Spleen (tissue), 11 donors: ENCODE results near the gene VCX. TPM values are rescaled to one million over a fixed set of nuclear protein-coding genes. Genes with fewer than 3 reads are reported as not detected.

Source experiments
- DNase-seq: peaks from one replicate; pipeline ENCODE4 v3.0.0-alpha.2; 2020
- H3K27ac ChIP-seq, 8 donors: fragments of 200-600 bp; sonication (generic) in 7 of 8; 1 replicate in 4 of 8; 2 replicates in 4 of 8; pipeline versions ENCODE4 v1.5.0 to v1.8.0; 2016 to 2021; ENCODE audit warnings: inconsistent platforms in 4 of 8, mild to moderate bottlenecking in 4 of 8, moderate library complexity in 1 of 8
- H3K27me3 ChIP-seq, 7 donors: fragments of 200-600 bp; sonication (generic) in 6 of 7; replicated peaks in 1 of 7; 1 replicate in 4 of 7; 2 replicates in 3 of 7; pipeline versions ENCODE4 v1.5.0 to v1.8.0; 2016 to 2021; ENCODE audit warnings: inconsistent platforms in 3 of 7, mild to moderate bottlenecking in 1 of 7
- H3K36me3 ChIP-seq, 6 donors: fragments of 200-600 bp; sonication (generic) in 5 of 6; 1 replicate in 4 of 6; 2 replicates in 2 of 6; pipeline versions ENCODE4 v1.5.0 to v1.8.0; 2016 to 2021; ENCODE audit warnings: inconsistent platforms in 2 of 6
- H3K4me1 ChIP-seq, 6 donors: fragments of 200-600 bp; sonication (generic) in 5 of 6; 1 replicate in 3 of 6; 2 replicates in 3 of 6; pipeline versions ENCODE4 v1.5.0 to v1.8.0; 2016 to 2021; ENCODE audit warnings: inconsistent platforms in 3 of 6
- H3K4me3 ChIP-seq, 8 donors: fragments of 200-600 bp; sonication (generic) in 7 of 8; 1 replicate in 4 of 8; 2 replicates in 4 of 8; pipeline versions ENCODE4 v1.5.0 to v1.8.0; 2016 to 2021; ENCODE audit warnings: inconsistent platforms in 4 of 8, mild to moderate bottlenecking in 4 of 8, moderate library complexity in 2 of 8
- H3K9me3 ChIP-seq, 8 donors: fragments of 200-600 bp; sonication (generic) in 7 of 8; 1 replicate in 4 of 8; 2 replicates in 4 of 8; pipeline versions ENCODE4 v1.5.0 to v1.8.0; 2016 to 2021; ENCODE audit warnings: inconsistent platforms in 4 of 8
- POLR2A ChIP-seq, 3 donors: fragments of 450-650 bp; IDR thresholded peaks; one replicate each; pipeline ENCODE4 v1.5.1; 2017; ENCODE audit warnings: antibody characterized with exemption in 3 of 3, mild to moderate bottlenecking in 1 of 3
- POLR2AphosphoS5 ChIP-seq, 3 donors: sonication (generic); formaldehyde crosslinking; IDR thresholded peaks; one replicate each; pipeline ENCODE4 v1.5.1; 2017; ENCODE audit warnings: antibody characterized with exemption in 3 of 3
- WGBS, 5 donors: extraction: QIAGEN DNeasy Blood & Tissue Kit in 3 of 5; methylation state at CpG; one replicate each; pipeline versions ENCODE4 v1.1.5 to v1.1.7; 2013 to 2018; 5-methylcytosine and 5-hydroxymethylcytosine counted together
- intact Hi-C: fragments of 100-400 bp; cut with DNase I; formaldehyde crosslinking; loops from one replicate; pipeline ENCODE4 v1.15.0; 2023; ENCODE audit warnings: low total_unique reads
- polyA plus RNA-seq, 3 donors: library from polyadenylated mRNA; stranded (reverse); fragments of 200-250 nt; gene quantifications; one replicate each; pipeline ENCODE4 v1.2.1, GENCODE V29; 2013
- total RNA-seq, 7 donors: library from RNA; depleted of rRNA in 3 of 7; stranded (reverse); fragments of >200 nt in 3 of 7; fragmentation: NEBNext Ultra II Directional in 4 of 7; extraction: Animal tissue kit (Norgen Biotek cat#: 25700) in 4 of 7; gene quantifications; one replicate each; pipeline versions ENCODE4 v1.1.0 to v1.2.1, GENCODE V29; 2016 to 2021
- TF ChIP-seq, protein P1 (sequence below), 11 experiments: fragments of 200-600 bp in 7 of 11; fragments of 450-650 bp in 4 of 11; sonication (generic) in 4 of 11; IDR thresholded peaks in 8 of 11; conservative IDR thresholded peaks in 3 of 11; 1 replicate in 7 of 11; 2 replicates in 4 of 11; pipeline versions ENCODE4 v1.4.0 to v1.8.0; 2016 to 2021; ENCODE audit warnings: antibody characterized with exemption in 11 of 11, inconsistent platforms in 4 of 11, mild to moderate bottlenecking in 1 of 11
- donor health status: healthy with polysubstance abuse.
- donor health status: DM: no; HTN: no; CAD: no; lungs with moderate emphysema.
- donor health status: DM: no; HTN: no; CAD: no.
- donor health status: Bipolar disorder and iron deficiency.
- donor health status: healthy.
- donor health status: DM: no; HTN: no; CAD: no.
- donor health status: DM: yes; HTN: yes; CAD: no.

Gene VCX
- total and polyA plus RNA-seq, 10 donors: 0.17 TPM; not detected in 9

DNA sequence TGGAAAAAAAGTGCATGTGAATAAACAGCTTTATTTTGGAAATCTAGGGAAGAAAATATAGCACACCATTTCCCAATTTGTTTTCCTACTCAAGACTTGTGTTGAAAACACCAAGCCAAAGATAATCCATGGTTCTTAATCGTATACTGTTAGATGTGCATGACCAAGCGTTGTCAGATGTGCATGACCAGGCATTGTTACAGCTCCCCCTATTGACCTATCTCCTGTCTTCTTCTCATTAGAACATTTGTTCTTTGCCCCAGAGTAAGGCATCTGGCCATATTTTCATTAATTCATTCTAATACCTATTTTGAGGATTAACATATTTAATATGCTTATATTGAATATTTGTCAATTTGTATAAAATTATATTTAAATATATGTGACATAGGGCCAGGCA lies 14.4 kb upstream of the VCX start:
- intact Hi-C loops: no loop called here
- H3K4me3 ChIP-seq: no peak overlapping the region
- 33 to 60% (median 51%) methylated on average over 2 of the region's 2 CpGs for WGBS, 5 donors

DNA sequence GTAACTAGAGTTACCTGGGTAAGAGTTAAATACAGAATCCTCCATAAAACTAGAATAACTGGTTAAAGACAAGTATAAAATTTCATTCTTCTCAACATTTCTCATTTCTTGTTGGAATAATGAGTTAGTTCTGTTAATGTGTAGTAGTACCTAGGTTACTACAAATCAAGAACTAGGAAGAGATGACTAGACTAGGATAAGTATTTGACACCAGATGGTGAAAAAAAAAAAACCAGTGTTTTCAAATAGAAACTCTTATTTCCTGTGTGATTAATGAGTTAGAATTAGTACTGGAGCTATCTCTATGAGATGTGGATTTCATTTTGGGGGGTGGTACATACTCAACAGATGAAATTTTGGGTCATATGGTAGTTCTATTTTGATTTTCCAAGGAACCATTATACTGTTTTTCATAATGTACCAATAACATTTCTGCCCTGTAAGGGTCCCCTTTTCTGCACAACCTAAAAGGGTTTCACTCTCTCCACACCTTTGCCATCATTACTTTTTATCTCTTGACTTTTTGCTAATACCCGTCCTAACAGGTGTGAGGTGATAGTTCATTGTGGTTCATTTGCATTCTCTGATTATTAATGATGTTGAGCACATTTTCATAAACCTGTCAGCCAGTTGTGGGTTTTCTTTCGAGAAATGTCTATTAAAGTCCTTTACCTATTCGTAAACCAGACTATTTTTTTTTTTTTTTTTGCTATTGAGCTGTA lies 1.7 kb upstream of the VCX start:
- DNase-seq: no peak
- 71 to 91% (median 75%) methylated on average over 3 of the region's 3 CpGs for WGBS, 5 donors
- H3K36me3 ChIP-seq: no peaks in the 10 kb centered on the region
- H3K27me3 ChIP-seq: no peaks in the 10 kb centered on the region
- H3K9me3 ChIP-seq: no peaks in the 10 kb centered on the region
- intact Hi-C loops: no loop called here
- H3K4me1 ChIP-seq: no peaks in the 10 kb centered on the region
- TF ChIP-seq POLR2A (IDR thresholded peaks at IDR 0.05): no peak
- TF ChIP-seq POLR2AphosphoS5 (IDR thresholded peaks at IDR 0.05): no peak
- TF ChIP-seq, protein P1, sequence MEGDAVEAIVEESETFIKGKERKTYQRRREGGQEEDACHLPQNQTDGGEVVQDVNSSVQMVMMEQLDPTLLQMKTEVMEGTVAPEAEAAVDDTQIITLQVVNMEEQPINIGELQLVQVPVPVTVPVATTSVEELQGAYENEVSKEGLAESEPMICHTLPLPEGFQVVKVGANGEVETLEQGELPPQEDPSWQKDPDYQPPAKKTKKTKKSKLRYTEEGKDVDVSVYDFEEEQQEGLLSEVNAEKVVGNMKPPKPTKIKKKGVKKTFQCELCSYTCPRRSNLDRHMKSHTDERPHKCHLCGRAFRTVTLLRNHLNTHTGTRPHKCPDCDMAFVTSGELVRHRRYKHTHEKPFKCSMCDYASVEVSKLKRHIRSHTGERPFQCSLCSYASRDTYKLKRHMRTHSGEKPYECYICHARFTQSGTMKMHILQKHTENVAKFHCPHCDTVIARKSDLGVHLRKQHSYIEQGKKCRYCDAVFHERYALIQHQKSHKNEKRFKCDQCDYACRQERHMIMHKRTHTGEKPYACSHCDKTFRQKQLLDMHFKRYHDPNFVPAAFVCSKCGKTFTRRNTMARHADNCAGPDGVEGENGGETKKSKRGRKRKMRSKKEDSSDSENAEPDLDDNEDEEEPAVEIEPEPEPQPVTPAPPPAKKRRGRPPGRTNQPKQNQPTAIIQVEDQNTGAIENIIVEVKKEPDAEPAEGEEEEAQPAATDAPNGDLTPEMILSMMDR (IDR thresholded peaks at IDR 0.05 in 8 of 11, conservative IDR thresholded peaks at IDR 0.05 in 3 of 11): no peak
- H3K4me3 ChIP-seq: no peak overlapping the region
- H3K27ac ChIP-seq: no peak overlapping the region

More for the DNA sequence above, 14.4 kb upstream of the VCX start:
- Histone ChIP-seq H3K27ac (no peak overlapping the region), H3K9me3 (no peaks in the 10 kb centered on the region), H3K4me1 (no peaks in the 10 kb centered on the region), H3K36me3 (no peaks in the 10 kb centered on the region), H3K27me3 (peaks cover 0 to 6% (median 0%) of the 10 kb centered on the region in 7 donors)
- DNase-seq: no peak
- no peak for TF ChIP-seq POLR2AphosphoS5 (IDR thresholded peaks at IDR 0.05)
- no peak for TF ChIP-seq POLR2A (IDR thresholded peaks at IDR 0.05)
- TF ChIP-seq, protein P1 (IDR thresholded peaks at IDR 0.05 in 8 of 11, conservative IDR thresholded peaks at IDR 0.05 in 3 of 11): no peak

DNA sequence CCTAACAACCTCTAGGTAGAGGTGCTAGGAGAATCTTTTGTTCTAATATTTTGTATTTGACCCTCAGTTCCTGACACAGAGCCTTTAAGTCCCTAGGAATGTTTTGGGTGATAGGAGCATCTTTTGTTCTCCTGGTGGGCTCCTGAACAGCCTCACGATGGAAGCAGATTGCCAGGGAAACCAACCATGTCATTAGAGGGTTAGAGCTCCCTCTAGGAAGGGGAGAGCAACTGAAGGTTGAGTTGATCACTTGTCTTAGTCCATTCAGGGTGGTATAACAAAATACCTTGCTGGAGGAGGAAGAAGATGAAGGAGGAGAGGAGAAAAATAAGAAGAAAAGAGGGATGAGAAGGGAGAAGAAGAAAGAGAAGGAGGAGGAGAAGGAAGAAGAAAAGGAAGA lies 9.2 kb downstream of the VCX start:
- H3K4me1 ChIP-seq: no peaks in the 10 kb centered on the region
- no peaks in the 10 kb centered on the region for H3K9me3 ChIP-seq
- no peaks in the 10 kb centered on the region for H3K36me3 ChIP-seq
- no peaks in the 10 kb centered on the region for H3K27me3 ChIP-seq
- H3K4me3 ChIP-seq: no peak overlapping the region
- no peak overlapping the region for H3K27ac ChIP-seq
- intact Hi-C loops: no loop called here
- no peak for DNase-seq
- WGBS, 5 donors: 12 to 30% (median 24%) methylated on average over 1 of the region's 1 CpG
- TF ChIP-seq, protein P1 (IDR thresholded peaks at IDR 0.05 in 8 of 11, conservative IDR thresholded peaks at IDR 0.05 in 3 of 11): no peak
- no peak for TF ChIP-seq POLR2A (IDR thresholded peaks at IDR 0.05)
- no peak for TF ChIP-seq POLR2AphosphoS5 (IDR thresholded peaks at IDR 0.05)

DNA sequence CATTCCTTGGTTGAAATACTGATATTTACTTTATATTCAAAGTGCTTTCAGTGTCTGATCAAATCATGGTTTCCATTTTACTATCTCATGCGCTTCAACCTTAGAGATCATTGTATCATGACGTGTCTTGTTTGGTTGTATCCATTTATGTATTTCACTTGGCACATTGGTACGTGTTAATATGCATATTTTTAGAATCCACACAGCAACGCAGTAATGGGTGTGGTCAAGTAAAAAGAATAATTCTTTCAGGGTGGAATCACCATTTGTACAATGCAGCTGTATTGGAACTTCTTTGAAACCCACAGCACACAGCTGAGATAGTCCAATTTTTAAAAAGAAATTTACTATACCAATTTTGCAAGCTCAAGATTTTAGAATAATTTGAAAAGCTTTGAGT lies 29.1 kb downstream of the VCX start:
- TF ChIP-seq POLR2AphosphoS5 (IDR thresholded peaks at IDR 0.05): no peak
- no peak for TF ChIP-seq POLR2A (IDR thresholded peaks at IDR 0.05)
- TF ChIP-seq, protein P1 (IDR thresholded peaks at IDR 0.05 in 8 of 11, conservative IDR thresholded peaks at IDR 0.05 in 3 of 11): no peak
- 70 to 91% (median 80%) methylated on average over 4 of the region's 4 CpGs for WGBS, 5 donors
- no peaks in the 10 kb centered on the region for H3K9me3 ChIP-seq
- H3K4me3 ChIP-seq: no peak overlapping the region
- H3K36me3 ChIP-seq: no peaks in the 10 kb centered on the region
- intact Hi-C loops: no loop called here
- no peaks in the 10 kb centered on the region for H3K27me3 ChIP-seq
- H3K4me1 ChIP-seq: no peaks in the 10 kb centered on the region
- no peak for DNase-seq
- no peak overlapping the region for H3K27ac ChIP-seq
